ENCODE results near the gene NUP210L. TPM values are rescaled to one million over a fixed set of nuclear protein-coding genes. Genes with fewer than 3 reads are reported as not detected.

NUP210L gene
- polyA plus RNA-seq = 0.11 and 0.27 TPM in 2 replicates

DNA sequence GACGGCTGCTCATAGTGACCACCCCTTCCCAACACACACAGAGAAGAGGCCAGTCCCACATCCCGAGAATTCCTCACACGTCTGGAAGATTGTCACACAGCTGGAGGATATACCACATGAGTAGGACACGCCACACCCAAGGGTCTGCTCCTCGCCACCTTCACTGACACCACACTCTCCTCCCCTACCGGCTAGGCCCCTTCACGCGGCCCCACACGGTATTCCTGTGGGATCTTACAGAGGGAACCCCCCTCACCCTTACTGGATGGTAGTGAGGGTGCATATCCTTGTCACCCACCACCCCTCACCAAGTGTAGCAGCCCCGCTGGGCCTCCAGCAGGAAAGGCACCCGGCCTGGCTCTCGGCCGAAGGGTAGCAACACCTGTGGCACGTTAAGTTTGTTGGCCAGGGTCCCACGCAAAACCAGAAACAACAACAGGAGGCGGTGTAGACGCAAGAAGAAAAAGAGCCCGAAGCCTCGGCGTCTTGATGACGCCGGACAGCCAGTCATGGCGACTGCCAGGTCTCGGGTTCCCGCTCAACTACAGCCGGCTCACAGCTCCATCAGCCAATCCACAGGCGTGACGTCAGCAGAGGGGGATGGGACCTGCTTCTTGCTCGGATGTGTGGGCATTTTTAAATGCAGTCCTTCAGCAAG, at the start of gene NUP210L:
TSS of gene NUP210L (minus strand) at position 540 of the 658 bp plus-strand sequence.

DNA sequence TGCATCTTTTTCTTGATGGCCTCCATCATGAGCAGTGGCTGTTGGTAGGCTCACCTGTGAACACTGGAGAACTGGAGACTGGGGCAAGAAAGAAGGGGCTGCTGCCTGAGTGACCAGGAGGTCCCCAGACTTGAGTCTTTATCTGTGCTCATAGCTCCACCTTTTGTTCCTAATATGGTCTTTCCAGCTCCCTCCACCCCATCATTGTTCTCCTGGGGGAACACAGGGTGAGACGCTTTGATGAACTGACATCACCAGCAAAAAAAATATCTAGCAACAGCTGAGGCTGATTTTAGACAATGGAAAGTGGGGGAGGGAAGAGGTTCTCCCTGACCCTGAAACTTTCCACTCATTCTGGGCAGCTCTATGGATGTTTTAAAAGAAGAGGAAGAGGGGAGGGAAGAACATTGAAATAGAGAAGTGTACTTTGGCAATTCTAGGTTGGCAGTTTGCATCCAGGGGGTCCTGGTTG, 37.2 kb upstream of the NUP210L start, which contains the start of gene TPM3:
TSS of gene TPM3 (minus strand) at position 111 of the 472 bp plus-strand sequence. CDS start at position 29, 82 bp downstream.

DNA sequence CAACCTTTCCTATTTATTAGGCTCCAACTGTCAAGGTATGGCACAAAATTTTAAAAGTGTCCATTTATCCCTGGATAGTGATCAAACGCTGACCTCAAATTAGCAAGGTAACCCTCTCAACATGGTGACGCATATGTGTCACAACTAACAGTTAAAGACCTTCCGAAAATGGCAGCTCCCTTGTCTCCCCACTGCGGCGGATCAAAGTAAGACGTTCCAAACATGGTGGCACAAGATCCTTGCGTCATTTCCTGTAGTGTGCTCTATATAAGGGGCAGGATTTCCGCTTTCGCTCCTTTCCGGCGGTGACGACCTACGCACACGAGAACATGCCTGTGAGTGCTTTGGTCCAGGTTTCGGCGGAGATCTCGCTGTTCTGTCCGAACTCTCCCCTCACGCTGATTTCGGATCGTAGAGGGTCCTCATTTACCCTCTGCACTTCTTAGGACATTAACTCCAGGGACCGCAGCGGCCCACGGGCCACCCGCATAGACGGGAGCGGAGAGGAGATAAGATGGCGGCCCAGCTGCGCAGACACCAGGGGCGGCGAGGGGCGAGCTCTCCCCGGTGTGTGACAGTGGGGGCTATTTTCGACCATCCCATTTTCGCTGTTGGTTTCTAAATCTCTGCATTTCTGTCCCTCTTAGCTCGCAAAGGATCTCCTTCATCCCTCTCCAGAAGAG, 164.3 kb downstream of the NUP210L start, which contains the start of gene RPS27:
TSS of gene RPS27 (plus strand) at position 295 of the 683 bp plus-strand sequence. CDS start at position 330, 35 bp downstream.

DNA sequence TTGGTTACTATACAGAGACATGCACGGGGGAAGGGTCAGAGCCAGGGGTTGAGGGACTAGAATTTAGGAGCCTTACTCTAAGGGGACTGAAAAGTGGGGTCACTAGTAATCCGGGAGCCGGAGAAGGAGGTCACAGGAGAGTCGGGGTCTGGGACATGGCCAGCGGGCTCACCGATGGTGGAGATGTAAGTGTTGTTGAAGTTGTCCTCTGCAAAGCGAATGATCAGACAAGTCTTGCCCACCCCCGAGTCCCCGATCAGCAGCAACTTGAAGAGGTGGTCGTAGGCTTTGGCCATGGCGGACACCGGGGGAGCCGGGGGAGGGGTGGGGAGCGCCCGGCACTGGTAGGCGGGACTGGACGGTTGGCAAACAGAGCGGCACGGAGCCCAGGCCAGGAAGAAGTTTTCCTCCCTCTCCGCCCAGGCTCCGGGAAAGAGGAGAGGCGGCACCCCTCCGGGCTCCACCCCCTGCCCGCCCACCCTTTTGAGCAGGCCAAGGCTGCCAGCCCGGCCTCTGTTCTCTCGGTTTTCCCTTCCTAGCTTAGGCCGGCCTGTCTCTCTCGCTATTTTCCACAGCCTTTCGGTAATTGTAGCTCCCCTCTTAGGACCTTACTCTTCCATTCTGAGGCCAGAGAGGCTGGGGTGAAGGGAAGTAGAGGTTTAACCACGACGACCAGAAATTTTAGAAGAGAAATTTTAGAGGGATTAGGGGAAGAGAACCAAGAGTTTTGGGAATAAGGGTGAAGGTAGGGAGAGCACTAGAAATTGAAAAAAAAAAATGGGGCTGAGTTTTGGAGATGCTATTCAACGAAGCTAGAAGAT, 168.7 kb downstream of the NUP210L start, which contains the start of gene RAB13:
TSS of gene RAB13 (minus strand) at position 399 of the 821 bp plus-strand sequence. CDS start at position 296, 103 bp downstream.

DNA sequence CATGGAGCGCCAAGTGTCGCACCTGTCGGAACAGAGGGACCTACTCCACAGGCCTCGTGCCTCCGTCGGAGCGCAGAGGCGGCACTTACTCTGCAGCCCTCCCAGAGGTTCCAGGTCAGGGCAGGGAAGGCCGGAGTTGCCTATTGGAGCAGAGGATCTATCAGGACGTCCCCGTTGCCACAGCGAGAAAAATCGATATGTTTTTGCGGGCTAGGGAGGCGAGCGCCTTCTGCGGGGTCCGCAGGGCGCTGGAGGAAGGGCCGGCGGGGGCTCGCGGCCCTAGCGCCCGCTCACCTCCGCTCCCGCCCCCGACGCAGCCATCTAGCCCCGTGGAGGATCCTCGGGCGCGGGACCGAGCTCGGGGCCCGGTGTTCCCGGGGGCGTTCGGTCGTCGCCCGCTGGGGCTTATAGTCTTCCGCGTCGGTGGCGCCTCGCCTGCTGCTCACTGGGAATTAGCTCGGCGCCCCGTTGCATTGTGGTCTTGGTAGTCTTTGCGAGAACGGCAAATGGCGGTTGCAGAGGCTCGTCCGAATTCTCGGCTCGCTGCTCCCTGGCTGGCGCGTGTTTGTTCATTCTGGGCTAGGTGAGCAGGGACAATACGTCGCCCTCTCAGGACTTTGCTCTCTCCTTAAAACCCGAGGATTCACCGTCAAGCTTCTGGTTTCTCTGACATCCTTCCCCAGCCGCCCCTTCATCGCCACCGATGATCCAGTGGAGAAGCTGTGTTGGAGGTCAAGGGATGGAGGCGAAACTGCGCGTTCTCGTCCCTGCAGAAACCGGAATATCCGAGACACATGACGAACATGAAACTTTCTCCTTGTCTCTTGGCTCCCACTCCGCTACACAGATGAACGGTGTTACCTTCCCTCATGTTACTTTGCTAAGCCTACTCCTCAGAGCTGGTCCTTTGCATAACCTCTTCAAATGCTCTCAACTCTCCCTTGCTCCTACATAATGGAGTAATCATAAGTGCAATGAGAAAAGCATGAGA, 177.3 kb downstream of the NUP210L start, which contains the start of gene JTB:
TSS of gene JTB (minus strand) at position 425 of the 991 bp plus-strand sequence. CDS start at position 3, 422 bp downstream.

GRCh38 chr1:153967107-153967999, 187.5 kb downstream of the NUP210L start, which contains the start of gene CREB3L4:
TSS of gene CREB3L4 (plus strand) at chr1:153967902. CDS start at chr1:153968526, 624 bp downstream.

DNA sequence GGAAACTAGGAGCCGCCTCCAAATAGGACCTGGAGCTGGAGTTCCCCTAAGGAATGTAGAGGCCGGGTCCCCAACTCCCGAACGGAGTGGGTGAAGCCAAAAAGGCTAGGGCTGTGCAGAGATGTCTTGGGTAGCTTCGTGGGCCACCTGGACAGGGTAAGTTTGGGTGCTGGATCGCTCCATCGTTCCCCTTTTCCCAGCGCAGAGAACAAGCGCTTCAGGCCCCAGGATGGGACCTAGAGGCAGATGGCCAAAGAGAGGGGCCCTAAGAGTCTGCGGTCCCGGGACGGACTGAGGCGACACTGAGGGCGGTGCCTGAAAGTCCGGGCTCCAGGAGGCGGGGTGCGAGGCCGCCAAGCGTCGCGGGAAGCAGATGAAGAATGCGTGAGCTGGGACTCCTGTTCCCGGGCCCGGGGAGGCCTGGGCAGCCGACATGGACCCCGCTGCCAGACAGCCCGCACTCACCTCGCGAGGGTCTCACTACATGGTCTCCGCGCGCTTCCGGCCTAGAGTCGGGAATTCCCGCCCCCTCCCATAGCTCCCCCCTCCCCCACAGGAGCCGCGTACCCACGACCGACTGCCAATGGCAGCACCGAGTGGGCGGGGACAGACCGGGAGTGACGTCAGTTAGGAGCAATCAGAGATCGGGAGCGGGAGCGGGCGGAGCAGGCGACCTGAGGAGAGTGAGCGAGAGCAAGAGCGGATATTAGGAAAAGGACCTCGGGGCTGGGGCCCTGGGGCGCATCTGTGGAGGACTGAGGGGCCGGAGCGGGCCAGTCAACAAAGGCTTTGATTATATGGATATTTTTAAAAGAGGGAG, 191.6 kb downstream of the NUP210L start, which contains the start of gene SLC39A1:
TSS of gene SLC39A1 (minus strand) at position 508 of the 820 bp plus-strand sequence. CDS start 822 bp downstream, outside the sequence.

DNA sequence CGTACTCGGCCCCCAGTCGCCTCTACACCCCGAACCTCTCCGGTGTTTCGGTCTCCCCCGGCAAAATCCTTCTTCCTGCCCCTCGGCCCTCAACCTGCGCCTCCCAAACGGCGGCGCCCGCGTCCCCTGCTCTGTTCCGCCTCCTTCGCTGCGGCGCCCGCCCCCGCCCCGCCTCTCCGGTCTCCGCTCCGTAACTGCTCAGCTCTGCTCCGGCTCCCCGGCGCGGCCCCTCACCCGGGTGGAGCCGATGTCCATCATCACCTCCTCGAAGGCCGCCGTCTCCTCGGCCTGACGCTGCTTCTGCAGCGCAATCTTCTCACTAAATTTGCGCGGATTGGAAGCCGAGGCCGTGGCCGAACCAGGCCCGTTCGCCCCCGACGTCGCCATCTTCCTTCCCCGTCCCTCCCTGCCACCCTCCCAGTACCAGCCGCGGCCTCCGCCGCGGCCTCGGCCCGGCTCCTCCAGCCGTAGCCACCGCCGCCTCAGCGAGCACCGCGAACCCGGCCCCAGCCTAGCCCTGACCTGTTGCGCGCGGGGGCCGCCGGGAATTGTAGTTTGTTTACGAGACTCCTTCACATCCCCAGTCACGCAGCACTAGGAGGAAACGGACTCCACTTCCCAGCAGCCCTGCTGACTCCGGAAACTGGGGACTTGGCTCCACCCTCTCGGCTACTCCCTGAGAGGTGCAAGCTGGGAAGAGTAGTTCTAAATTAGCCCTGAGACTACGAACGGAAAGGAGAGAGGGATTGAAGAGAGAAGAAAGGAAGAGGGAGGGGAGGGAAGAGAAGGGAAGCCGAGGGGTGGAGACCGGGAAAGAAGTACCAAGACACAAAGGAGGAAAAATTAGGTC, 196.5 kb downstream of the NUP210L start, which contains the start of gene CRTC2:
TSS of gene CRTC2 (minus strand) at position 502 of the 850 bp plus-strand sequence. CDS start at position 387, 115 bp downstream.

GRCh38 chr1:153946622-153947241, 208.1 kb downstream of the NUP210L start, which contains the start of gene DENND4B:
TSS of gene DENND4B (minus strand) at chr1:153946718. CDS start at chr1:153944374, 2,344 bp downstream.

Other genes with a start within 250 kb of the NUP210L start
- 6.8 and 10.9 TPM in 2 replicates for gene GATAD2B, start 232.1 kb downstream of the NUP210L start, polyA plus RNA-seq
- gene DENND4B, start 208.4 kb downstream of the NUP210L start, polyA plus RNA-seq = 4.2 and 4.7 TPM in 2 replicates
- gene CRTC2, start 196.5 kb downstream of the NUP210L start, polyA plus RNA-seq = 1.9 and 2.2 TPM in 2 replicates
- 4.4 and 10.6 TPM in 2 replicates for gene SLC39A1, start 191.5 kb downstream of the NUP210L start, polyA plus RNA-seq
- gene CREB3L4, start 187.2 kb downstream of the NUP210L start, polyA plus RNA-seq = 0.57 and 1.4 TPM in 2 replicates
- gene JTB, start 177.4 kb downstream of the NUP210L start, polyA plus RNA-seq = 80.0 and 112 TPM in 2 replicates
- gene RAB13, start 168.7 kb downstream of the NUP210L start, polyA plus RNA-seq = 2.4 and 2.9 TPM in 2 replicates
- 1,044 and 1,179 TPM in 2 replicates for gene RPS27, start 164.3 kb downstream of the NUP210L start, polyA plus RNA-seq
- 83.3 and 111 TPM in 2 replicates for gene TPM3, start 37.0 kb upstream of the NUP210L start, polyA plus RNA-seq
- gene CFAP141, start 51.3 kb upstream of the NUP210L start, polyA plus RNA-seq = not detected in 2 replicates
- 32.3 and 44.5 TPM in 2 replicates for gene UBAP2L, start 65.9 kb upstream of the NUP210L start, polyA plus RNA-seq
- 138 and 143 TPM in 2 replicates for gene HAX1, start 117.6 kb upstream of the NUP210L start, polyA plus RNA-seq
- gene AQP10, start 166.0 kb upstream of the NUP210L start, polyA plus RNA-seq = not detected in 2 replicates
- gene ATP8B2, start 170.5 kb upstream of the NUP210L start, polyA plus RNA-seq = 2.0 and 2.6 TPM in 2 replicates

All from Purkinje cell (primary cell).